Liver (tissue), 9 donors: Measurements from ENCODE around the gene TOM1L2. TPM values are rescaled to one million over a fixed set of nuclear protein-coding genes. Genes with fewer than 3 reads are reported as not detected.

Experiments used
- DNase-seq: peaks from one replicate; pipeline ENCODE4 v3.0.0-alpha.2; 2017; ENCODE audit warnings: low spot score
- H3K27ac ChIP-seq, 2 donors: one replicate each; pipeline ENCODE4 v1.7.0; 2013; ENCODE audit warnings: inconsistent platforms in 2 of 2, low read length in 2 of 2, control low read depth in 1 of 2, low read depth in 1 of 2, mild to moderate bottlenecking in 1 of 2
- H3K27me3 ChIP-seq, 4 donors: one replicate each; pipeline versions ENCODE4 v1.6.1 to v1.7.0; 2013; ENCODE audit warnings: low read length in 3 of 4, inconsistent platforms in 1 of 4, mild to moderate bottlenecking in 1 of 4, moderate library complexity in 1 of 4; ENCODE audit not compliant: control insufficient read depth in 4 of 4, insufficient read depth in 4 of 4
- H3K36me3 ChIP-seq, 4 donors: one replicate each; pipeline versions ENCODE4 v1.6.1 to v1.7.0; 2013; ENCODE audit warnings: low read length in 3 of 4, mild to moderate bottlenecking in 3 of 4, low read depth in 1 of 4, moderate library complexity in 1 of 4; ENCODE audit not compliant: control insufficient read depth in 4 of 4, insufficient read depth in 3 of 4
- H3K4me1 ChIP-seq, 4 donors: one replicate each; pipeline versions ENCODE4 v1.6.1 to v1.7.0; 2013; ENCODE audit warnings: low read length in 3 of 4, mild to moderate bottlenecking in 3 of 4, moderate library complexity in 1 of 4; ENCODE audit not compliant: control insufficient read depth in 4 of 4, insufficient read depth in 4 of 4
- H3K4me3 ChIP-seq, 3 donors: one replicate each; pipeline versions ENCODE4 v1.6.1 to v1.7.0; 2013; ENCODE audit warnings: low read length in 3 of 3, control low read depth in 1 of 3, low read depth in 1 of 3, mild to moderate bottlenecking in 1 of 3
- H3K9ac ChIP-seq, 2 donors: one replicate each; pipeline ENCODE4 v1.7.0; 2013; ENCODE audit warnings: low read length in 2 of 2, mild to moderate bottlenecking in 2 of 2, moderate library complexity in 2 of 2, control low read depth in 1 of 2, low read depth in 1 of 2
- H3K9me3 ChIP-seq, 4 donors: one replicate each; pipeline versions ENCODE4 v1.6.1 to v1.7.0; 2013; ENCODE audit warnings: low read length in 3 of 4; ENCODE audit not compliant: control insufficient read depth in 4 of 4
- EGR1 ChIP-seq, 2 donors: IDR thresholded peaks; 2 replicates each; pipeline ENCODE4 v1.6.1; 2016 to 2018; ENCODE audit warnings: antibody characterized with exemption in 2 of 2, low read depth in 2 of 2
- FOXA1 ChIP-seq: IDR thresholded peaks from 2 replicates; pipeline ENCODE4 v1.6.1; 2016; ENCODE audit warnings: antibody characterized with exemption
- FOXA2 ChIP-seq: IDR thresholded peaks from 2 replicates; pipeline ENCODE4 v1.6.1; 2016; ENCODE audit warnings: antibody characterized with exemption
- GABPA ChIP-seq, 2 donors: IDR thresholded peaks in 1 of 2; conservative IDR thresholded peaks in 1 of 2; 2 replicates each; pipeline ENCODE4 v1.6.1; 2016; ENCODE audit warnings: antibody characterized with exemption in 2 of 2, mild to moderate bottlenecking in 1 of 2, moderate library complexity in 1 of 2
- HNF4A ChIP-seq, 2 donors: conservative IDR thresholded peaks; 2 replicates each; pipeline ENCODE4 v1.6.1; 2016; ENCODE audit warnings: antibody characterized with exemption in 2 of 2, mild to moderate bottlenecking in 2 of 2
- HNF4G ChIP-seq: IDR thresholded peaks from 2 replicates; pipeline ENCODE4 v1.6.1; 2016; ENCODE audit warnings: antibody characterized with exemption
- JUND ChIP-seq, 2 donors: IDR thresholded peaks; 2 replicates each; pipeline ENCODE4 v1.6.1; 2016; ENCODE audit warnings: antibody characterized with exemption in 2 of 2
- NR2F2 ChIP-seq: IDR thresholded peaks from 2 replicates; pipeline ENCODE4 v1.6.1; 2016; ENCODE audit warnings: antibody characterized with exemption
- RAD21 ChIP-seq, 2 donors: IDR thresholded peaks; 2 replicates each; pipeline ENCODE4 v1.6.1; 2016; ENCODE audit warnings: antibody characterized with exemption in 2 of 2, mild to moderate bottlenecking in 2 of 2
- RXRA ChIP-seq, 2 donors: IDR thresholded peaks; 2 replicates each; pipeline ENCODE4 v1.6.1; 2017 to 2018; ENCODE audit warnings: antibody characterized with exemption in 2 of 2, mild to moderate bottlenecking in 1 of 2
- SP1 ChIP-seq: IDR thresholded peaks from 2 replicates; pipeline ENCODE4 v1.6.1; 2018; ENCODE audit warnings: antibody characterized with exemption, mild to moderate bottlenecking
- TAF1 ChIP-seq: conservative IDR thresholded peaks from 2 replicates; pipeline ENCODE4 v1.6.1; 2016; ENCODE audit warnings: antibody characterized with exemption, mild to moderate bottlenecking
- YY1 ChIP-seq: IDR thresholded peaks from 2 replicates; pipeline ENCODE4 v1.6.1; 2016; ENCODE audit warnings: antibody characterized with exemption, mild to moderate bottlenecking
- WGBS: extraction: QIAGEN DNeasy Blood & Tissue Kit; methylation state at CpG from one replicate; pipeline ENCODE4 v1.1.7; 2013; 5-methylcytosine and 5-hydroxymethylcytosine counted together
- polyA plus RNA-seq, 2 donors: library from polyadenylated mRNA; stranded (reverse) in 1 of 2; unstranded in 1 of 2; fragments of 200-250 nt in 1 of 2; fragments of >200 nt in 1 of 2; fragmentation: Nextera tagmentation in 1 of 2; extraction: Ambion mirVana in 1 of 2; gene quantifications; one replicate each; pipeline versions ENCODE4 v1.2.1 to v1.2.3, GENCODE V29; 2013 to 2015
- total RNA-seq, 2 donors: library from RNA; depleted of rRNA; stranded (reverse); fragments of >200 nt; gene quantifications; one replicate each; pipeline ENCODE4 v1.2.3, GENCODE V29; 2014
- TF ChIP-seq, protein P1 (sequence below): IDR thresholded peaks from 2 replicates; pipeline ENCODE4 v1.6.1; 2016; ENCODE audit warnings: antibody characterized with exemption
- TF ChIP-seq, protein P2 (sequence below): IDR thresholded peaks from 2 replicates; pipeline ENCODE4 v1.6.1; 2016; ENCODE audit warnings: antibody characterized with exemption, mild to moderate bottlenecking
- TF ChIP-seq, protein P3 (sequence below): fragments of 150-350 bp; IDR thresholded peaks from 2 replicates; pipeline ENCODE4 v1.5.1; 2017; ENCODE audit warnings: improper control_type of control experiment, low read depth, low read length; ENCODE audit not compliant: missing input control
- TF ChIP-seq, protein P4 (sequence below): IDR thresholded peaks from 2 replicates; pipeline ENCODE4 v1.6.1; 2016; ENCODE audit warnings: antibody characterized with exemption
- donor health status: healthy.
- donor health status: healthy.
- donor health status: healthy.
- donor health status: healthy.
- donor health status: healthy.

Gene TOM1L2
- total and polyA plus RNA-seq, 4 donors, result 5.0 to 24.0 (median 9.3) TPM

DNA sequence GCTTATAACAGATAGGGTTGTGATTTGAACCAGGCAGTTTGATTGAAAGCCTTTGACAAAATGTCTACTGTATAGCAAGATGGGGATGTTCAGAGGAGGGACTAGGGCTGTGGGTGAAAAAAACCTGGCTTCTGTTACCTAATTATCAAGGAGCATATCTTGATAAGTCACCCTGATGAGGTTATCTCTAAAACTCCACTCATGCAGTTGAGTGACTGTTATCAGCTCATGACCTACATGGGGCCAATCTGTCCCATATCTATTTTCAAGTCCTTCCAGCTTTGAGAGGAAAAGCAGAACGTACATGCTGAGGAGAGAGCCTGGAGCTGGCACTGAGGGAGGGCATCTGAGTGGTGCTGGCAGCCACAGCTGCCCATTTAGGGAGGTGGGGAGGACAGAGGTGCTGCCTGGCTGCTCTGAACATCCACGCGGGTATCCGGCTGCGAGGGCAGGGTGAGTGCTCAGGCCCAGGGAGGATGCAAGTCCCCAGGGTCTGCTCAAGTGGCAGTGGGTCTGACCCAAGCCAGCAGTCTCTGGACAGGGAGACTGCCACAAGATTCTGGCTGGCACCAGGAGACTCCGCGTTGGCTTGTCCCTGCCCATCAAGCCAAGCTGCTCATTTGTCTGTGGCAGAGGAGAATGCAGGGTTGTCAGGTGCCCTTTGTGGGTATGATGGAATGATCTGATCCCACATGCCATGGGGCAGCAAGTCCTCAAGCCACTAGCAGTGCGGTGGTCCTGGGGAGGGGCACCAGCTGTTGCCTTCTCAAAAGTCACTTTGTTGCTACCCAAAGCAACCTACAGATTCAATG is 37.6 kb upstream of the TOM1L2 start:
- DNase-seq, result no peak

DNA sequence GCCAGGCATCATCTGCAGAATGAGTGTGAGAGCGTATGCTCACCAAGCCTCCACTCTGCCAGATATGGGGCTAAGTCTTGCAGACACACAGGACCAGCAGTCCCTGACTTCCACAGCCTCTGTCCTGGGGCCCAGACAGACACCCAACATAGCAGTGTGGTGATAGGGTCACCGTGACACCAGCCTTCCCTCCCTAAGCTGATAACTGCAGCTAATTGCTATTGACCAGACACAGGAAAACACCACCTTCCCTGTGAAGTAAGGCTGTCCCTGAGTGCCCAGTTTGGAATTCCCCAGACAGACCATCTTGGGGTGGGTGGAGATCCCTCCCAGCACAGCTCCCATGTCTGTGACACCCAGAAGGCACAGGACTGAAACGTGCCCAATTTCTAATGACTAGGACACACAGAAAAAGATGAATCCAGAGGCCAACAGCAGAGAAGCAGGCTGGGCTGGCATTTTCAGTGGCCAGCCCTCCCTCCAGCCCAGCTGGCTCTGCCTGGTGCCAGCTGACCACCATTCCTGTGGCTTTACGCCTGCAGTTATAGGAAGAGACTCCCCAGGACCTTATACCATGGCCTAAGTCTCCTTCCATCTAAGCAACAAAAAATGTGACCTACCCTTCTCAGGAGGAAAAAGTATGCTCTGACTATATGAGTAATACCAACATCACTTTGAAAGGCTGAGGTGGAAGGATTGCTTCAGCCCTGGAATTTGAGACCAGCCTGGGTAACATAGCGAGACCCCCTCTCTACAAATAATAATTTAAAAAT is 36.5 kb upstream of the TOM1L2 start:
- TF ChIP-seq GABPA (IDR thresholded peaks at IDR 0.05 in 1 of 2, conservative IDR thresholded peaks at IDR 0.05 in 1 of 2) (no peak), YY1 (no peak), FOXA2 (no peak), RAD21 (IDR thresholded peaks at IDR 0.05) (no peak), RXRA (IDR thresholded peaks at IDR 0.05) (no peak), EGR1 (IDR thresholded peaks at IDR 0.05; ENCODE audit: low read depth in 2 of 2) (no peak), NR2F2 (no peak), HNF4A (conservative IDR thresholded peaks at IDR 0.05) (no peak), SP1 (no peak), JUND (IDR thresholded peaks at IDR 0.05) (no peak)
- TF ChIP-seq, protein P1, sequence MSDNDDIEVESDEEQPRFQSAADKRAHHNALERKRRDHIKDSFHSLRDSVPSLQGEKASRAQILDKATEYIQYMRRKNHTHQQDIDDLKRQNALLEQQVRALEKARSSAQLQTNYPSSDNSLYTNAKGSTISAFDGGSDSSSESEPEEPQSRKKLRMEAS, result no peak
- TF ChIP-seq, protein P2, sequence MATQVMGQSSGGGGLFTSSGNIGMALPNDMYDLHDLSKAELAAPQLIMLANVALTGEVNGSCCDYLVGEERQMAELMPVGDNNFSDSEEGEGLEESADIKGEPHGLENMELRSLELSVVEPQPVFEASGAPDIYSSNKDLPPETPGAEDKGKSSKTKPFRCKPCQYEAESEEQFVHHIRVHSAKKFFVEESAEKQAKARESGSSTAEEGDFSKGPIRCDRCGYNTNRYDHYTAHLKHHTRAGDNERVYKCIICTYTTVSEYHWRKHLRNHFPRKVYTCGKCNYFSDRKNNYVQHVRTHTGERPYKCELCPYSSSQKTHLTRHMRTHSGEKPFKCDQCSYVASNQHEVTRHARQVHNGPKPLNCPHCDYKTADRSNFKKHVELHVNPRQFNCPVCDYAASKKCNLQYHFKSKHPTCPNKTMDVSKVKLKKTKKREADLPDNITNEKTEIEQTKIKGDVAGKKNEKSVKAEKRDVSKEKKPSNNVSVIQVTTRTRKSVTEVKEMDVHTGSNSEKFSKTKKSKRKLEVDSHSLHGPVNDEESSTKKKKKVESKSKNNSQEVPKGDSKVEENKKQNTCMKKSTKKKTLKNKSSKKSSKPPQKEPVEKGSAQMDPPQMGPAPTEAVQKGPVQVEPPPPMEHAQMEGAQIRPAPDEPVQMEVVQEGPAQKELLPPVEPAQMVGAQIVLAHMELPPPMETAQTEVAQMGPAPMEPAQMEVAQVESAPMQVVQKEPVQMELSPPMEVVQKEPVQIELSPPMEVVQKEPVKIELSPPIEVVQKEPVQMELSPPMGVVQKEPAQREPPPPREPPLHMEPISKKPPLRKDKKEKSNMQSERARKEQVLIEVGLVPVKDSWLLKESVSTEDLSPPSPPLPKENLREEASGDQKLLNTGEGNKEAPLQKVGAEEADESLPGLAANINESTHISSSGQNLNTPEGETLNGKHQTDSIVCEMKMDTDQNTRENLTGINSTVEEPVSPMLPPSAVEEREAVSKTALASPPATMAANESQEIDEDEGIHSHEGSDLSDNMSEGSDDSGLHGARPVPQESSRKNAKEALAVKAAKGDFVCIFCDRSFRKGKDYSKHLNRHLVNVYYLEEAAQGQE, result no peak
- TF ChIP-seq, protein P3, sequence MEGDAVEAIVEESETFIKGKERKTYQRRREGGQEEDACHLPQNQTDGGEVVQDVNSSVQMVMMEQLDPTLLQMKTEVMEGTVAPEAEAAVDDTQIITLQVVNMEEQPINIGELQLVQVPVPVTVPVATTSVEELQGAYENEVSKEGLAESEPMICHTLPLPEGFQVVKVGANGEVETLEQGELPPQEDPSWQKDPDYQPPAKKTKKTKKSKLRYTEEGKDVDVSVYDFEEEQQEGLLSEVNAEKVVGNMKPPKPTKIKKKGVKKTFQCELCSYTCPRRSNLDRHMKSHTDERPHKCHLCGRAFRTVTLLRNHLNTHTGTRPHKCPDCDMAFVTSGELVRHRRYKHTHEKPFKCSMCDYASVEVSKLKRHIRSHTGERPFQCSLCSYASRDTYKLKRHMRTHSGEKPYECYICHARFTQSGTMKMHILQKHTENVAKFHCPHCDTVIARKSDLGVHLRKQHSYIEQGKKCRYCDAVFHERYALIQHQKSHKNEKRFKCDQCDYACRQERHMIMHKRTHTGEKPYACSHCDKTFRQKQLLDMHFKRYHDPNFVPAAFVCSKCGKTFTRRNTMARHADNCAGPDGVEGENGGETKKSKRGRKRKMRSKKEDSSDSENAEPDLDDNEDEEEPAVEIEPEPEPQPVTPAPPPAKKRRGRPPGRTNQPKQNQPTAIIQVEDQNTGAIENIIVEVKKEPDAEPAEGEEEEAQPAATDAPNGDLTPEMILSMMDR, result no peak
- Histone ChIP-seq H3K9me3 (no peaks in the 10 kb centered on the region), H3K36me3 (peaks cover 0 to 15% (median 5%) of the 10 kb centered on the region in 4 donors), H3K9ac (no peak overlapping the region), H3K27ac (no peak overlapping the region), H3K4me3 (no peak overlapping the region), H3K4me1 (no peaks in the 10 kb centered on the region), H3K27me3 (no peaks in the 10 kb centered on the region)
- 77% methylated on average over 5 of the region's 5 CpGs for WGBS
- no peak for DNase-seq

More for the DNA sequence above, 37.6 kb upstream of the TOM1L2 start:
- TF ChIP-seq HNF4G (no peak), RAD21 (IDR thresholded peaks at IDR 0.05) (no peak), JUND (IDR thresholded peaks at IDR 0.05) (no peak), FOXA2 (no peak), FOXA1 (no peak), EGR1 (IDR thresholded peaks at IDR 0.05; ENCODE audit: low read depth in 2 of 2) (no peak), TAF1 (no peak), HNF4A (conservative IDR thresholded peaks at IDR 0.05) (no peak), RXRA (IDR thresholded peaks at IDR 0.05) (no peak), YY1 (no peak), SP1 (no peak), GABPA (IDR thresholded peaks at IDR 0.05 in 1 of 2, conservative IDR thresholded peaks at IDR 0.05 in 1 of 2) (no peak)
- TF ChIP-seq, protein P3, result no peak
- TF ChIP-seq, protein P4, sequence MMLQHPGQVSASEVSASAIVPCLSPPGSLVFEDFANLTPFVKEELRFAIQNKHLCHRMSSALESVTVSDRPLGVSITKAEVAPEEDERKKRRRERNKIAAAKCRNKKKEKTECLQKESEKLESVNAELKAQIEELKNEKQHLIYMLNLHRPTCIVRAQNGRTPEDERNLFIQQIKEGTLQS, result no peak
- Histone ChIP-seq H3K9me3 (no peaks in the 10 kb centered on the region), H3K4me3 (no peak overlapping the region), H3K27ac (no peak overlapping the region), H3K9ac (no peak overlapping the region), H3K4me1 (no peaks in the 10 kb centered on the region), H3K36me3 (peaks cover 0 to 15% (median 6%) of the 10 kb centered on the region in 4 donors), H3K27me3 (no peaks in the 10 kb centered on the region)
- 85% methylated on average over 8 of the region's 8 CpGs for WGBS
